GM19193 (cell line): ENCODE measurements around the gene ABCB8.

Experiments
- POLR2A ChIP-seq: IDR thresholded peaks from 4 replicates; pipeline ENCODE4 v1.6.1; 2011; ENCODE audit not compliant: insufficient read depth, insufficient read length; ENCODE audit errors: extremely low read depth

Gene ABCB8

GRCh38 chr7:151035902-151036301 is 7.7 kb downstream of the ABCB8 start:
- TF ChIP-seq POLR2A, result no peak

DNA sequence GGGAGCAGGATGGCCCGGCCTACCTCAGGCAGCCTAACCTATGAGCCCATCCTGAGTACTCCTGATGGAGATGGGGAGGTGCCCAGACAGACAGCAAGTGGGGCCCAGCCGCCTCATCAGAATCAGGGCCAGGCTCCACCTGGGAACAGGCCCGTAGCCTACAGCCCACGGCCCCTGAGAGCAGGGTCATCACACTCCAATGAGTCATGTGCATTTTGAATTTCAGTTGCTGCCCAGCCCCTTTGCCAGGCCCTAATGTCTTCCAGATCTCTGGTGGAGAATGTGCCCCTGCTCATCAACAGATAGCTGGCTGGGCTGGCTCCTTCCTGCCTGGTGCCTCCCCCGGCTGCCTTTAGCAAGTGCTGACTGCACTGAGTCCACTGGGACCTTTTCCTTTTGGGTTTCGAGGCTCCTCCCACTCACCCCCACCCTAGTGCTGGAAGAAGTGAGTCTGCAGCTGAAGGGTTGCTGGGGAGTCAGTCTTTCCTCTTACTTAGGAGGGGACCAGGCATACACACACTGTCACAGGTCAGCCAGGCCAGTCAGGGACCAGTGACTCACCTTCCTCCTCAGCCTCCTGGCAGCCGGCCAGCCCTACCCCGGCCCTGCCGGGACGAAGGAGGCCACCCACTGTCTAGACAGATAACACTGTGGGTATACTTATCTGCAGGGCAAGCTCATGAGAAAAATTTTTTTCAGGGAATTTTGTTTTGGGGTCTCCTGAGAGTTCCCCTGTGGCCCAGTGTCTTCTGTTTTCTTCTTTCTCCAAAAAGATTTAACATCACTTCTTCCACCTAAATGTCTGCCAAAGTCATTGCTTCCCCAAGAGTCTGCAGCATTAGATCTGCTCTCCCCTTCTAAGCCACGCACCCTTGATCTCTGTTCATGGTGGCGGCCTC is 10.9 kb downstream of the ABCB8 start:
- no peak for TF ChIP-seq POLR2A

DNA sequence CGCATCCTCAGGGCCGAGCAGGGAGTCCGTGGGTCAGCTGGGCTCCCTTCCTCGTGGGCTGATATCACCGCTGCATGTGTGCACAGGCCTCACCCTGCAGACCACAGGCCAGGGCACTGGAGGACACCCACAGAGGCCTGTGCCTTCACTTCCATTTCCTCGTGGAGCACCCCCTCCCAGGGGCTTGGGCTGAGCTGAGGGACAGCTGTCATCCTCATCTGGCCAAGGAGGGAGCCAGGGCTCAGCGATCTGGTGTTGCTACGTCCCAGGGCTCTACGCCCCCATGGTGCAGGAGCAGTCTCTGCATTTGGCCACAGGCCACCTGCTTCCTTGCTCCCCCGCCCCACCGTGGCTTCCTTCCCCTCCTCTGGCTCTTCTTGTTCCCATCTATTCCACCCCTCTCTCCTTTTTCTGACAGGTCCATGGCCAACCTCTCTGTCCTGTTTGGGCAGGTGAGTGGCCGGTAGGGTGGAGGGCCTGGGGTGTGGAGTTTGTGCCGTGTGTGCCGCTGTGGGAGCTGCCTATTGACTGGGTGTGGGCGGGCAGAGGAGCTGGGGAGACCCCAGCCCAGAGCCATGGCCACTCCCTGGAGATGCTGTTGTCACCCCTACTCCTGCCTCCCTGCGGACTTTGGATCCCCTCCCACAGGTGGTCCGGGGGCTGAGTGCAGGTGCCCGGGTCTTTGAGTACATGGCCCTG is 11.7 kb downstream of the ABCB8 start:
- no peak for TF ChIP-seq POLR2A

DNA sequence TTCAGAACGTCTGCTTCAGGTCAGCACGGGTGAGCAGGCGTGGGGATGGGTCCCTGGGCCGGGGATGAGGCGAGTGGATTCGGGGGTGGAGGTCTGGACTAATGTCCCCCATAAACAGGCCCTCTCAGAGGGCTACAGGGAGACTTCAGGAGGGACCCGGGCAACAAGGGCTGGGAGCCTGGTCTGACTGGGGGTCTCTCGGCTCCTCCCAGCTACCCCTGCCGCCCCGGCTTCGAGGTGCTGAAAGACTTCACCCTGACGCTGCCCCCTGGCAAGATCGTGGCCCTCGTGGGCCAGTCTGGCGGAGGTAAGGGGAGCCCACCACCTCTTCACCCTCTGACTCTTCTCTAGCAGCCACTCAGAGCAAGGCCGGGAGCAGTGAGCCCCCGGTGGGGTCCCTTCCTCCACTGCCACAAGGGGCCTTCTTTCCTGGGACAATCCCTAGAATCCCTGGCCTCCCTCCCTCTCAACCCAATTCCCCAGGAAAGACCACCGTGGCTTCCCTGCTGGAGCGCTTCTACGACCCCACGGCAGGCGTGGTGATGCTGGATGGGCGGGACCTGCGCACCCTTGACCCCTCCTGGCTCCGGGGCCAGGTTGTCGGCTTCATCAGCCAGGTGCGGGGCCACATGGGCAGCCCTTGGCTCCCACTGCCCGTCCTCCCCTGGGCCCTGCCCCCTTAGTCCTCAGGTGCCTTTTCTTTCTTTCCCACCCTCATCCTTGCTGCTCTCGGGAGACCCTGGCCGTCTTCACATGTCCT is 12.5 kb downstream of the ABCB8 start:
- no peak for TF ChIP-seq POLR2A

DNA sequence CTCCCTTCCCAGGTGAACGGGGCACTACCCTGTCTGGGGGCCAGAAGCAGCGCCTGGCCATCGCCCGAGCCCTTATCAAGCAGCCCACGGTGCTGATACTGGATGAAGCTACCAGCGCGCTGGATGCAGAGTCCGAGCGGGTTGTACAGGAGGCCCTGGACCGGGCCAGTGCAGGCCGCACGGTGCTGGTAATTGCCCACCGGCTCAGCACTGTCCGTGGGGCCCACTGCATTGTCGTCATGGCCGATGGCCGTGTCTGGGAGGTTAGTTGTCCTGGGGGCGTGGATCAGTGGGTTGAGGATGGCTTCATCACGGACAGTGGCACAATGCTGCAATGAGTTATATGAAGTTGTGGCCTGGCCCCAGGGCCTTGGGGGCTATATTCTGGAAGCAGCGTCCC is 15.7 kb downstream of the ABCB8 start:
- no peak for TF ChIP-seq POLR2A

GRCh38 chr7:151045262-151045661 is 17.0 kb downstream of the ABCB8 start:
- TF ChIP-seq POLR2A, result no peak

- TF ChIP-seq POLR2A, result no peak
Measured at GRCh38 chr7:151045967-151046366, 17.7 kb downstream of the ABCB8 start.

- no peak for TF ChIP-seq POLR2A
Measured at GRCh38 chr7:151046603-151047573, 18.6 kb downstream of the ABCB8 start.

DNA sequence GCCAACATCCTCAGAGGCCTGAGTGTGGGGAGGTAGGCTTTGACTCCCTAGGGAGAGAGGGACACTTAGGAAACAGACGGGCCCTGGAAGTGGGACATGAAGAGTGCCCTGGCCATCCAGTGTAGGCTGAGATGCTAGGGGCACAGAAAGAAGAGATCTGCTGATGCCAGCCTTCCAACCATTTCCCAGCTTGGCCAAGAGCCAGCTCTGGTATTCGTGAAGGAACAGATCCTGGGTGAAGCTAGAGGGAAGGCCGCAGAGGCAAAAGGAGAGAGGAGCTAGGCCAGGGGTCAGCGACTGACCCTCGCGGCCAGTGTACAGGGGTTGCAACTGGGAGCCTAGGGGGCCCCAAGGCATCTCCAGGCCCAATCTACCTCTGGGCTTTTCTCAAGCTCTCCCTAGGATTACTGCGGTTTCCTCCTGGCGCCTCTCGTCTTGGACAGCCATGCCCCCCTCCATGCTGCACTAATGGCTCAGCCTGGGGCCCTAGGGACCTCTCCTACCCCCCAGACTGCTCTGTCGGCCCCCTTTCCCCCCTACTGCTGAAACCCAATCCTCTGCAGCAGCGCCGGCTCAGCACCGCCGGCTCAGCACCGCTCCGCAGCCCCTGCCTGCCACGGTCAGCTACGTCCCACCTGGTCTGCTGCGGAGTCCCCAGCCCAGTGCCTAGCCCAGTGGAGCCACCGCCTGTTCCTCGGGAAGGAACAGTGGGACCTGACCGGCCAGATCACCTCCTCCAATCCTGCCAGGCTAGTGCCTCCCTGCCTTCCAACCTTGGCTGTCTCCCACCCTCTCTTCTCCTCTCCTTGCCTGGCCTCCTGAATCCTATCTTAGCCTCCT is 19.9 kb downstream of the ABCB8 start, which contains the start of gene ASIC3:
Gene ASIC3, plus strand, starts transcription at position 556 of the 840 bp plus-strand sequence. CDS start 355 bp downstream, outside the sequence.
- TF ChIP-seq POLR2A, result no peak

DNA sequence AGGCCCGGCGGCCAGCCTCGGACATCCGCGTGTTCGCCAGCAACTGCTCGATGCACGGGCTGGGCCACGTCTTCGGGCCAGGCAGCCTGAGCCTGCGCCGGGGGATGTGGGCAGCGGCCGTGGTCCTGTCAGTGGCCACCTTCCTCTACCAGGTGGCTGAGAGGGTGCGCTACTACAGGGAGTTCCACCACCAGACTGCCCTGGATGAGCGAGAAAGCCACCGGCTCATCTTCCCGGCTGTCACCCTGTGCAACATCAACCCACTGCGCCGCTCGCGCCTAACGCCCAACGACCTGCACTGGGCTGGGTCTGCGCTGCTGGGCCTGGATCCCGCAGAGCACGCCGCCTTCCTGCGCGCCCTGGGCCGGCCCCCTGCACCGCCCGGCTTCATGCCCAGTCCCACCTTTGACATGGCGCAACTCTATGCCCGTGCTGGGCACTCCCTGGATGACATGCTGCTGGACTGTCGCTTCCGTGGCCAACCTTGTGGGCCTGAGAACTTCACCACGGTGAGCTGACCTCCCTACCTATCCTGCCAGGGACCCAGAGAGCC is 20.7 kb downstream of the ABCB8 start:
- no peak for TF ChIP-seq POLR2A

DNA sequence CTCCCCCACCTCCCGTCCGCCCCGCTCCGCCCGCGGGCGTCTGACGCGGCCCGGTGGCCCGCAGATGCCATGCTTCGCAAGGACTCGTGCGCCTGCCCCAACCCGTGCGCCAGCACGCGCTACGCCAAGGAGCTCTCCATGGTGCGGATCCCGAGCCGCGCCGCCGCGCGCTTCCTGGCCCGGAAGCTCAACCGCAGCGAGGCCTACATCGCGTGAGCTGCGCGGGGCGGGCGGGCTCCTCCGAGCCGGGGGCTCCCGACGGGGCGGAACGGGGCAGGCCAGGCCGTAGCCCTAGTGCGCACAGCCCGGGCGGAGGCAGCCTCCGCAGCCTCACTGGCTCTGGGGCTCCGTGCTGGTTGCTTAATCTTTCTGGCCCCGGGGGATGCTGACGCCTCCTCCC is 22.9 kb downstream of the ABCB8 start:
- TF ChIP-seq POLR2A, result no peak

- TF ChIP-seq POLR2A, result no peak
Measured at GRCh38 chr7:151053096-151053495, 24.8 kb downstream of the ABCB8 start.

DNA sequence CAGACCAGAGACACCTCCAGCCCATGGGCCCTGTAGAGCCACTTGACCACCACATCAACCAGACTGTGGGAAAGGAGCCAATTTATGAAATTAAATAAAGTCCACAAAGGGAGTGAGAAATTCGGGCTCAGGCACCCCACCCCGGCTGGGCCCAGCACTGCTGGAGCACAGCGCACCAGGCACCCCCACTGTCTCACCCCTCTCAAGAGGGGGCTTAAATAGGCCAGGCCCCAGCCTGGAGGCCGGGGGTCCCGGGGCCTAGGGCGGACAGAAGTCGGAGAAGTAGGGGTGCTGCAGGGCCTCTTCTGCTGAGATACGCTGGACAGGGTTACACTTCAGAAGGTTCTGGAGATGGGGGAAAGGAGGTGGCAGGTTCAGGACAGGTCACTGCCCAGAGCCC is 25.5 kb downstream of the ABCB8 start:
- TF ChIP-seq POLR2A, result no peak

DNA sequence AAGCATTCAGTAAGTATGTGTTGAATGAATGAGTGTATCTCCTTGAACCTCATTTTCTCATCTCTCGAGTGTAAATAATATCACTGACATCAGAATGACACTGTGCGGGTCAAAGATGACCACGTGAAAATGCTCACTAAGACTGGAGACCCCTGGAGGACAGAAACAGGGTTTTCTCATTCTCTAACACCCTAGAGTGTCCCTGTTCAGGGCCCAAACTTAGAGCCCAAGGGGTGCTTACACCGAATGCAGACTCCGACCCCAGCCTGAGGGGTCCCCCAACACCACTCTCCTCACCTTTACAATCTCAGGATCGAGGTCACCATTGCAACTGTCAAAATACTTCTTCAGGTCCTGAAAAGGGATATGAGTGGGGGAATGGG is 28.0 kb downstream of the ABCB8 start:
- no peak for TF ChIP-seq POLR2A
